PC-9 (cell line): ENCODE results near the gene NADK. TPM values are rescaled to one million over a fixed set of nuclear protein-coding genes. Genes with fewer than 3 reads are reported as not detected.

ENCODE experiments used
- BruUV-seq: library from RNA; stranded (reverse); fragments of 400-500 nt; replicated peaks from 2 replicates; lab custom pipeline; 2021; lab: Mats Ljungman, UMichigan
- CTCF ChIA-PET: fragments of 300-600 bp; sonication (Branson Sonifier 250); formaldehyde crosslinking; loops from one replicate; lab custom pipeline; 2022; ENCODE audit warnings: antibody characterized with exemption; lab: Charles Lee
- POLR2A ChIA-PET: fragments of 300-600 bp; sonication (Branson Sonifier 250); formaldehyde crosslinking; loops from one replicate; lab custom pipeline; 2022; ENCODE audit warnings: antibody characterized with exemption; ENCODE audit not compliant: unreplicated experiment; lab: Charles Lee
- DNase-seq, 2 experiments: peaks; one replicate each; pipeline versions ENCODE4 v3.0.0 to v3.0.0-alpha.2; 2015 to 2022; ENCODE audit warnings: mixed read lengths in 1 of 2
- H2AFZ ChIP-seq: fragments of 200-600 bp; sonication (generic); 2 replicates; pipeline ENCODE4 v1.8.1; 2017; ENCODE audit warnings: antibody characterized with exemption
- H3F3A ChIP-seq: fragments of 200-600 bp; sonication (generic); 2 replicates; pipeline ENCODE4 v1.8.1; 2017; ENCODE audit warnings: antibody characterized with exemption, mild to moderate bottlenecking, low read depth; ENCODE audit not compliant: insufficient read depth
- H3K27ac ChIP-seq: fragments of 200-600 bp; sonication (generic); 2 replicates; pipeline ENCODE4 v1.6.1; 2016; ENCODE audit warnings: mixed run types
- H3K27me3 ChIP-seq: fragments of 200-600 bp; sonication (generic); 2 replicates; pipeline ENCODE4 v1.6.1; 2016; ENCODE audit warnings: low read depth, mixed run types; ENCODE audit not compliant: insufficient read depth
- H3K36me3 ChIP-seq: fragments of 200-600 bp; sonication (generic); 2 replicates; pipeline ENCODE4 v1.6.1; 2016; ENCODE audit warnings: low read depth, mixed run types
- H3K4me1 ChIP-seq: fragments of 200-600 bp; sonication (generic); replicated peaks from 2 replicates; pipeline ENCODE4 v1.6.1; 2016; ENCODE audit warnings: mixed run types; ENCODE audit not compliant: insufficient read depth
- H3K4me2 ChIP-seq: fragments of 200-600 bp; sonication (generic); 2 replicates; pipeline ENCODE4 v1.6.1; 2017; ENCODE audit warnings: mixed run types
- H3K4me3 ChIP-seq: fragments of 200-600 bp; sonication (generic); 2 replicates; pipeline ENCODE4 v1.6.1; 2016; ENCODE audit warnings: mixed run types
- H3K79me2 ChIP-seq: fragments of 200-600 bp; sonication (generic); 2 replicates; pipeline ENCODE4 v1.6.1; 2017; ENCODE audit warnings: low read depth, mixed run types
- H3K9me2 ChIP-seq: fragments of 200-600 bp; sonication (generic); 2 replicates; pipeline ENCODE4 v1.8.1; 2017; ENCODE audit warnings: mild to moderate bottlenecking; ENCODE audit not compliant: insufficient read depth
- H3K9me3 ChIP-seq: fragments of 200-600 bp; sonication (generic); 2 replicates; pipeline ENCODE4 v1.8.1; 2016; ENCODE audit warnings: low read depth; ENCODE audit not compliant: insufficient read depth
- H4K20me1 ChIP-seq: fragments of 200-600 bp; sonication (generic); 2 replicates; pipeline ENCODE4 v1.8.1; 2017; ENCODE audit not compliant: insufficient read depth
- CTCF ChIP-seq: fragments of 200-600 bp; sonication (generic); conservative IDR thresholded peaks from 2 replicates; pipeline ENCODE4 v1.6.1; 2017; ENCODE audit warnings: mixed run types, antibody characterized with exemption, mild to moderate bottlenecking, moderate library complexity
- EZH2 ChIP-seq: fragments of 200-600 bp; sonication (generic); IDR thresholded peaks from 2 replicates; pipeline ENCODE4 v1.8.0; 2017; ENCODE audit warnings: antibody characterized with exemption, low read depth
- intact Hi-C: fragments of 100-400 bp; cut with micrococcal nuclease; formaldehyde crosslinking; loops from one replicate; pipeline ENCODE4 v1.10.0; 2022; ENCODE audit not compliant: unreplicated experiment
- total RNA-seq: library from RNA; stranded (reverse); gene quantifications from 2 replicates; pipeline ENCODE4 v1.2.3, GENCODE V29; 2021

Gene NADK
- total RNA-seq, 1 experiment from 2014 or later = 105 TPM

- Histone ChIP-seq H3K36me3 (peaks cover 8% of the 10 kb centered on the region), H3F3A (peaks cover 34% of the 10 kb centered on the region), H3K9me3 (peaks cover 4% of the 10 kb centered on the region; the same call in 1 of the 2 replicates), H3K4me1 (peaks cover 5% of the 10 kb centered on the region), H3K27me3 (no peaks in the 10 kb centered on the region), H3K79me2 (peaks cover 95% of the 10 kb centered on the region), H3K4me2 (no peak overlapping the region), H2AFZ (no peak overlapping the region), H4K20me1 (peaks cover 38% of the 10 kb centered on the region), H3K9me2 (no peaks in the 10 kb centered on the region), H3K27ac (no peak overlapping the region), H3K4me3 (no peak overlapping the region)
- intact Hi-C loops = no loop called here
- ChIA-PET CTCF (no interaction called here), POLR2A (no interaction called here)
- no TSS peak for BruUV-seq
- TF ChIP-seq CTCF (no peak), EZH2 (no peak)
- peak in 1 of 2 experiments; percentile 25 for DNase-seq
Measured at GRCh38 chr1:1770102-1770501, 8.2 kb downstream of the NADK start.

- Histone ChIP-seq H3F3A (peaks cover 49% of the 10 kb centered on the region), H3K4me3 (no peak overlapping the region), H3K4me2 (no peak overlapping the region), H3K36me3 (peaks cover 15% of the 10 kb centered on the region), H3K27me3 (no peaks in the 10 kb centered on the region), H3K9me2 (no peaks in the 10 kb centered on the region), H3K27ac (no peak overlapping the region), H3K79me2 (peaks cover 88% of the 10 kb centered on the region), H2AFZ (no peak overlapping the region), H4K20me1 (peaks cover 37% of the 10 kb centered on the region), H3K9me3 (peaks cover 4% of the 10 kb centered on the region; the same call in 1 of the 2 replicates), H3K4me1 (peaks cover 22% of the 10 kb centered on the region)
- TF ChIP-seq EZH2 (no peak), CTCF (no peak)
- ChIA-PET POLR2A (no interaction called here), CTCF (no interaction called here)
- no TSS peak for BruUV-seq
- intact Hi-C loops = no loop called here
- DNase-seq = no peak
Measured at GRCh38 chr1:1768249-1768992, 9.8 kb downstream of the NADK start.

- peaks cover 72% of the 10 kb centered on the region for H3F3A ChIP-seq
- H3K79me2 ChIP-seq = peaks cover 81% of the 10 kb centered on the region
- H3K4me3 ChIP-seq = no peak overlapping the region
- no peak overlapping the region; the same call in 1 of the 2 replicates for H3K27ac ChIP-seq
- CTCF ChIA-PET = no interaction called here
- peaks cover 55% of the 10 kb centered on the region for H3K4me1 ChIP-seq
- POLR2A ChIA-PET = no interaction called here
- peaks cover 50% of the 10 kb centered on the region for H4K20me1 ChIP-seq
- BruUV-seq = no TSS peak
- H3K9me2 ChIP-seq = no peaks in the 10 kb centered on the region
- peak in 1 of 2 experiments; percentile 32 for DNase-seq
- no peaks in the 10 kb centered on the region for H3K9me3 ChIP-seq
- no peak for TF ChIP-seq EZH2
- no peak for TF ChIP-seq CTCF
- 0 out of 2 replicates have a peak overlapping the region, but pooled peaks have one; percentile 63 for H3K4me2 ChIP-seq
- no peaks in the 10 kb centered on the region for H3K27me3 ChIP-seq
- peaks cover 27% of the 10 kb centered on the region; the same call in 1 of the 2 replicates for H3K36me3 ChIP-seq
- H2AFZ ChIP-seq = no peak overlapping the region
- intact Hi-C loops = loop anchor here (5.0 kb wide), 1 partner anchor 142 kb away; no protein-coding TSS in a partner anchor
Measured at GRCh38 chr1:1764876-1765470, 13.3 kb downstream of the NADK start.
